Subcutaneous abdominal adipose tissue (tissue), 5 donors: ENCODE measurements around the gene SHISA3.
"Not testable (repeated sequence)": the region's sequence is repeated elsewhere in the genome, so short reads cannot be mapped to it uniquely, and the experiment has no call there.

ENCODE experiments used
- H3K27ac ChIP-seq: one replicate; pipeline ENCODE4 v1.7.0; 2013; ENCODE audit warnings: low read depth, mild to moderate bottlenecking, inconsistent platforms, low read length, moderate library complexity
- H3K27me3 ChIP-seq, 5 donors: one replicate each; pipeline ENCODE4 v1.7.0; 2013; ENCODE audit warnings: low read length in 5 of 5, inconsistent platforms in 1 of 5; ENCODE audit not compliant: control insufficient read depth in 5 of 5, insufficient read depth in 4 of 5
- H3K36me3 ChIP-seq, 5 donors: one replicate each; pipeline ENCODE4 v1.7.0; 2013; ENCODE audit warnings: low read length in 5 of 5; ENCODE audit not compliant: control insufficient read depth in 5 of 5, insufficient read depth in 5 of 5
- H3K4me1 ChIP-seq, 5 donors: one replicate each; pipeline ENCODE4 v1.7.0; 2013; ENCODE audit warnings: low read length in 5 of 5, mild to moderate bottlenecking in 3 of 5, moderate library complexity in 1 of 5; ENCODE audit not compliant: control insufficient read depth in 5 of 5, insufficient read depth in 5 of 5
- H3K4me3 ChIP-seq, 5 donors: one replicate each; pipeline ENCODE4 v1.7.0; 2013; ENCODE audit warnings: low read length in 5 of 5, low read depth in 1 of 5
- H3K9ac ChIP-seq, 5 donors: one replicate each; pipeline ENCODE4 v1.7.0; 2013; ENCODE audit warnings: low read length in 5 of 5, mild to moderate bottlenecking in 4 of 5, moderate library complexity in 3 of 5
- H3K9me3 ChIP-seq, 5 donors: one replicate each; pipeline ENCODE4 v1.7.0; 2013; ENCODE audit warnings: low read length in 5 of 5; ENCODE audit not compliant: control insufficient read depth in 5 of 5
- donor health status: healthy.
- donor health status: healthy.
- donor health status: healthy.
- donor health status: healthy.
- donor health status: healthy.

Gene SHISA3

DNA sequence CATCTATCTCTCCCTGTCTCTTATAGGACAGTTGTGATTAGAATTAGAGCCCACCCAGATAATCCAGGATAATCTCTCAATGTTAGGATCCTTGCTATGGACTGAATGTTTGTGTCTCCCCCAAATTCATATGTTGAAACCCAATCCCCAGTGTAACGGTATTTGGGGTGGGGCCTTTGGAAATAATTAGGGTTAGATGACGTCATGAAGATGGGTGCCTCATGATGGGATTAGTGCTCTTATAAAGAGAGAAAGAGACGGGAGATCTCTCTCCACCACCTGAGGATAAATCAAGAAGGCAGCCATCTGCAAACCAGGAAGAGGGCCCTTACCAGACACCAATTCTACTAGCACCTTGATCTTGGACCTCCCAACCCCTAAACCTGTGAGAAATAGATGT, 33.7 kb upstream of the SHISA3 start:
- Histone ChIP-seq H3K9ac (no peak overlapping the region), H3K36me3 (no peaks in the 10 kb centered on the region), H3K27ac (no peak overlapping the region), H3K4me1 (peaks cover 0 to 7% (median 0%) of the 10 kb centered on the region in 5 donors), H3K9me3 (no peaks in the 10 kb centered on the region), H3K27me3 (no peaks in the 10 kb centered on the region), H3K4me3 (no peak overlapping the region)

DNA sequence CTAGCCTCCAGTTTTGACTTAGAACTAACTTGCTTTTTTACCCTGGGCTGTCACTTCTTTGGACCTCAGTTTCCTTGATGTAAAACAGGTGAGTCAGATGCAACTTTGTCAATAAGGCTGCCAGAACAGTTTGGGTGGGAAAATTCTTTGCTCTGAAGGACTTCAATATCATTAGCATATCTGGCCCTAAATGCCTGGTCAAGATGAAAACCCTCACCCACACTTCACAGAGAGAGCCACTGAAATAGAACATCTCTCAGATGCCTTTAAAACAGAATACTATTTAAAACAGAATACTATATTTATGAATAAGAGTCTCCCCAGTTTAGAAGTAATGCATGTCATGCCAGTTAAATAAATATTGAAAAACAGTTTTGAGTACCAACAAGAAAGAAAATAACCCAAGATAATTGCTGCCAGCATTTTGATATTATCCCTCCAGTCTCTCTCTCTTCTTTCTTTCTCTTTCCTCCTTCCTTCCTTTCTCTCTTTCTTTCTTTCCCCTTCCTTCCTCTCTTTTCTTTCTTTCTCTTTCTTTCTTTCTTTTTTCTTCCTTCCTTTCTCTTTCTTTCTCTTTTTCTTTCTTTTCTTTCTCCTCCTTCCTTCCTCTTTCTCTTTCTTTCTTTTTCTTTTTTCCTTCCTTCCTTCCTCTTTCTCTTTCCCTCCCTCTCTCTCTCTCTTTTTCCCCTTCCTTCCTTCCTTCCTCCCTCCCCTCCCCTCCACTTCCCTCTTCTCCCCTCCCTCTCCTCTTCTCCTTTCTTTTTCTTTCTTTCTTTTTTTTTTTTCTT, 32.8 kb upstream of the SHISA3 start:
- Histone ChIP-seq H3K9ac (no peak overlapping the region), H3K27me3 (no peaks in the 10 kb centered on the region), H3K4me3 (no peak overlapping the region)

DNA sequence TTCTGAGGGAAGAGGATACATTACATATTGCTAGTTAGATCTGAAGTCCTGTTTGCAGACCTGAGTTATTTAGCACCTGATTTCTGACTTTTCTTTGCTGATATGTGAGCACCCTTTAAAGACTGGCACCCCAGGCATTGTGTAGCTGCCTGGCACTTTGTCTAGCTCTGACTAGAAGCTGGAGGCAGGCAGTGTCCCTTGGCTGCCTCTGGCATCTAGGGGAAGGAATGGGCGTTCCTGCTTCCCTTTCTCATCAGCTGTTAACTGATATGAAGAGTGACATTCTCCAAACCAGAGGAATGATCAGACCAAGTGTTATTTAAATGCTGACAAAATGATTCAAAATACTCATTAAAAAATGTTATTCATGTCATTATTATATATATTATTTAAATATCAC, 30.3 kb upstream of the SHISA3 start:
- no peaks in the 10 kb centered on the region for H3K27me3 ChIP-seq
- H3K9ac ChIP-seq: no peak overlapping the region
- H3K9me3 ChIP-seq: no peaks in the 10 kb centered on the region
- H3K4me1 ChIP-seq: peaks cover 0 to 5% (median 0%) of the 10 kb centered on the region in 5 donors
- no peaks in the 10 kb centered on the region for H3K36me3 ChIP-seq
- H3K4me3 ChIP-seq: no peak overlapping the region
- H3K27ac ChIP-seq: no peak overlapping the region

More for the DNA sequence above, 32.8 kb upstream of the SHISA3 start:
- H3K36me3 ChIP-seq: no peaks in the 10 kb centered on the region
- no peaks in the 10 kb centered on the region for H3K9me3 ChIP-seq
- H3K4me1 ChIP-seq: peaks cover 0 to 7% (median 0%) of the 10 kb centered on the region in 5 donors
- no peak overlapping the region for H3K27ac ChIP-seq

DNA sequence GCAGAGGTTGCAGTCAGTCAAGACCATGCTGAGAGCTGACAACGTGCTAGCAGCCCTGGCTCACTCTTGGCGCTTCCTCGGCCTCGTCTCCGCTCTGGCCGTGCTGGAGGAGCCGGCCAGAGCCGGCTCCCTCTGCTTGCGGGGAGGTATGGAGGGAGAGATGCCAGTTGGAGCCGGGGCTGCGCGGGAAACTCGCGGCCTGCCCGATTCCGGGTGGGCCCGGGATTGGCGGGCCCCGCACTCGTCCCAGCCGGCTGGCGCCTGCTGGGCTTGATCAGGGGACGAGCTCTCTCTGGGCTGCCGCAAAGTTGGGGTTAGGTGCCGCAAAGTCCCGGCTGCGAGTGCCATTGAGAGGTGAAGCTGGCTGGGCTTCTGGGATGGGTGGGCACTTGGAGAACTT, 27.8 kb upstream of the SHISA3 start:
- no peaks in the 10 kb centered on the region for H3K9me3 ChIP-seq
- H3K4me1 ChIP-seq: peaks cover 0 to 5% (median 0%) of the 10 kb centered on the region in 5 donors
- no peak overlapping the region for H3K9ac ChIP-seq
- H3K27ac ChIP-seq: no peak overlapping the region
- no peaks in the 10 kb centered on the region for H3K36me3 ChIP-seq
- H3K4me3 ChIP-seq: no peak overlapping the region
- H3K27me3 ChIP-seq: no peaks in the 10 kb centered on the region

DNA sequence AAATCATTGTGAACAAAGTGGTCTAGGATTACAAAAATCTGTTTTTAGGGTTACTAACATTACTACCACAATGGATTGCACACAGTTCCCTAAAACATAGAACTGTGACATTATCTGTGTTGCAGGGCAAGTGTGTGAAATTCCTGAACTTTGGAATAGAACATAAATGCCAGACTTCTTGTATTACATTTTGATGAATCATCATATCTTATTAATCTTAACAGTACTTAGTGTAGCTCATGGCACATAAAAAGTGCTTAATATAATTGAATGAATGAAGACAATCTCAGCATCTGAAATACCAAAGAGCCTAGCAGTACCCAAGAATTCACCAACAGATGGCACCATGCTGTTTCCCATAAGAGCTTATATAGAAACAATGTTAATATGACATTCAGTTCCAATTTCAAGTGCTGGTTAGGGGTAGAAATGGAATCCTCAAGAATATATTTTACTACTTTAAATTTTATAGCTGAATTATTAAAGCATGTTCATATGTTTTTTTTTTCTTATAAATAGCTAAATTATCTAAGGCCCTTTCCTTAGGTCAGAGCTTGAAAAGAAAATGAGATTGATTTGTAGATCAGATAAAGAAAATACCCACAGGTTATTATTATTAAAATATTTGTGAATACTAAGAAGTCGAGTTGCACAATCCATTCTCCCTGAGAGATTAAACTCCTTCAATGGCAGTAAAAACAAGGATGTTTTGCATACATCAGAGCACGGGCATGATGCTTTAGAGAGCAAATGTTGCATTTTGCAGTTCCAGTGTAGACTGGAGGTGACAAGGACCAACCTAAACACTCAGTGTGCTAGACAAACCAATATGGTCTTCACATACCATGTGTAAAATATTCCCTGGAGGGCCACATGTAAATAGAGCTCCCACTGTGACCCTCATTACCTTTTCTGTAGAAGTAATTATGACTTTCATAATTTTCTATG, 25.7 kb upstream of the SHISA3 start:
- H3K9me3 ChIP-seq: no peaks in the 10 kb centered on the region
- H3K4me1 ChIP-seq: peaks cover 0 to 4% (median 0%) of the 10 kb centered on the region in 5 donors
- H3K36me3 ChIP-seq: no peaks in the 10 kb centered on the region
- no peaks in the 10 kb centered on the region for H3K27me3 ChIP-seq
- no peak overlapping the region for H3K27ac ChIP-seq
- no peak overlapping the region for H3K9ac ChIP-seq
- no peak overlapping the region for H3K4me3 ChIP-seq

DNA sequence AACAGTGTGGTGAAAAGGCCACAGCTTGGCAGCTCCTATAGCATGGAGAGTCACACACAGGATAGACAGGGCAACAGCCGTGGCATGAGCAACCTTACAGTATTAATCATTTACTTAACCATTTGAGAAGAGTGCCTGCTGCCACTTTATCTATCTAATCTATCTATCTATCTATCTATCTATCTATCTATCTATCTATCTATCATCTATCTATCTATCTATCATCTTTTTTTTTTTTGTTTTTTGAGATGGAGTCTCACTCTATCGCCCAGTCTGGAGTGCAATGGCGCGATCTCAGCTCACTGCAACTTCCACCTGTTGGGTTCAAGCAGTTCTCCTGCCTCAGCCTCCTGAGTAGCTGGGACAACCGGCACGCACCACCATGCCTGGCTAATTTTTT, 25.0 kb upstream of the SHISA3 start:
- not testable (repeated sequence) for H3K9ac ChIP-seq, H3K36me3 ChIP-seq, H3K4me3 ChIP-seq, H3K9me3 ChIP-seq, H3K27ac ChIP-seq, H3K4me1 ChIP-seq, H3K27me3 ChIP-seq

DNA sequence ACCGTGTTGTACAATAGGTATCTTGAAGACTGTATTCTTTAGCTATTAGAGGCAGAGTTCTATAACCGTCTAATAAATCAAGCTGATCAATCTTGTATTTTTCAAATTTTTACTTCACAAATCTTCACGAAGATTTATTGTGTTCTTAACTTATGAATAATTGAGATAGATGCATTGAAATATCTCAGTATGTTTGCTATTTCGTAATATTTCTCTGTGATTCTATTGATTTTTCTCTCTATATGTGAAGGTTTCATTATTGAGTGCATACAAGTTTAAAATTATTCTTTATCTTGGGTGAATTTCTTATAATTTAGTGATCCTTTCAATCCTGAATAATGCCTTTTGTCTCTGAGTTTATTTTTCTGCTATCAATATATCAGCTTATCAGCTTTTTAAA, 19.8 kb upstream of the SHISA3 start:
- Histone ChIP-seq H3K27ac (no peak overlapping the region), H3K4me1 (no peaks in the 10 kb centered on the region), H3K9ac (no peak overlapping the region), H3K27me3 (no peaks in the 10 kb centered on the region), H3K36me3 (no peaks in the 10 kb centered on the region), H3K4me3 (no peak overlapping the region), H3K9me3 (no peaks in the 10 kb centered on the region)

DNA sequence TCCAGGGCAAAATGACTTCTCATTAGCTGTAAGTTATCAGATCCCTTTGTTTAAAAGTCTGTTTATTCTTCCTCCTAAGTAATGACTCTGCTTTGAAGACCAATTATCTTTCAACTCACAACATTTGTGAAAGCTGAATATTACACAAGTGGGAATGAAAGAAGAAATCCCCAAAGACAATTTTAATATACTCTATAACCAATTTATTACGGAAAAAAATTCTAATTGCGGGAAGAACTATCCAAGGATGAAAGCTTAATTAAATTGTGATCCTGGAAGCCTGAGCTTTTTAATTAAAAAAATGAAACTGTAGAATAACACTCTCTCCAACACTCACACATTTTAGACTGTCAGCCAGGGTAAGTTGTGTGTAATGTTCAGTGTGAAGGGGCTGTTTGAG, 15.6 kb upstream of the SHISA3 start:
- Histone ChIP-seq H3K4me1 (no peaks in the 10 kb centered on the region), H3K4me3 (no peak overlapping the region), H3K9ac (no peak overlapping the region), H3K27me3 (no peaks in the 10 kb centered on the region), H3K27ac (no peak overlapping the region), H3K9me3 (no peaks in the 10 kb centered on the region), H3K36me3 (no peaks in the 10 kb centered on the region)

DNA sequence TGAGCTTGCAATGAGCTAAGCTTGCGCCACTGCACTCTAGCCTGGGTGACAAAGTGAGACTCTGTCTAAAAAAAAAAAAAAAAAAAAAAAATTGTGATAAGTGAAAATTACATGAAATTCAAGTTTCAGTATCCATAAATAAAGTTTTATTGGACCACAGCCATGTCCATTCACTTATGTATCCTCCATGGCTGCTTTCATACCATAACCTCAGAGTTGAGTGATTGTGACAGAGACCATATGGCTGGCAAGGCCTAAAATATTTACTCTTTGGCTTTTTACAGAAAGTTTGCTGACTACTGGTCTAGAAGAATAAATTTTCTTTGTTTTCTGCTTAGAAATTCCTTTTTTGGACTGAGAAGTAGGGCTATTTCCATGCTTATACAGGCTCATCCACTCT, 11.8 kb upstream of the SHISA3 start:
- H3K4me3 ChIP-seq: no peak overlapping the region
- H3K9ac ChIP-seq: no peak overlapping the region
- H3K27me3 ChIP-seq: no peaks in the 10 kb centered on the region
- no peaks in the 10 kb centered on the region for H3K36me3 ChIP-seq
- no peaks in the 10 kb centered on the region for H3K9me3 ChIP-seq
- no peak overlapping the region for H3K27ac ChIP-seq
- peaks cover 0 to 2% (median 0%) of the 10 kb centered on the region in 5 donors for H3K4me1 ChIP-seq
